Liver (tissue), 9 donors: ENCODE data around the gene TRIM5. TPM values are rescaled to one million over a fixed set of nuclear protein-coding genes. Genes with fewer than 3 reads are reported as not detected.
"Not testable (repeated sequence)": the region's sequence is repeated elsewhere in the genome, so short reads cannot be mapped to it uniquely, and the experiment has no call there.

ENCODE experiments used
- DNase-seq: peaks from one replicate; pipeline ENCODE4 v3.0.0-alpha.2; 2017; ENCODE audit warnings: low spot score
- H3K27ac ChIP-seq, 2 donors: one replicate each; pipeline ENCODE4 v1.7.0; 2013; ENCODE audit warnings: inconsistent platforms in 2 of 2, low read length in 2 of 2, control low read depth in 1 of 2, low read depth in 1 of 2, mild to moderate bottlenecking in 1 of 2
- H3K27me3 ChIP-seq, 4 donors: one replicate each; pipeline versions ENCODE4 v1.6.1 to v1.7.0; 2013; ENCODE audit warnings: low read length in 3 of 4, inconsistent platforms in 1 of 4, mild to moderate bottlenecking in 1 of 4, moderate library complexity in 1 of 4; ENCODE audit not compliant: control insufficient read depth in 4 of 4, insufficient read depth in 4 of 4
- H3K36me3 ChIP-seq, 4 donors: one replicate each; pipeline versions ENCODE4 v1.6.1 to v1.7.0; 2013; ENCODE audit warnings: low read length in 3 of 4, mild to moderate bottlenecking in 3 of 4, low read depth in 1 of 4, moderate library complexity in 1 of 4; ENCODE audit not compliant: control insufficient read depth in 4 of 4, insufficient read depth in 3 of 4
- H3K4me1 ChIP-seq, 4 donors: one replicate each; pipeline versions ENCODE4 v1.6.1 to v1.7.0; 2013; ENCODE audit warnings: low read length in 3 of 4, mild to moderate bottlenecking in 3 of 4, moderate library complexity in 1 of 4; ENCODE audit not compliant: control insufficient read depth in 4 of 4, insufficient read depth in 4 of 4
- H3K4me3 ChIP-seq, 3 donors: one replicate each; pipeline versions ENCODE4 v1.6.1 to v1.7.0; 2013; ENCODE audit warnings: low read length in 3 of 3, control low read depth in 1 of 3, low read depth in 1 of 3, mild to moderate bottlenecking in 1 of 3
- H3K9ac ChIP-seq, 2 donors: one replicate each; pipeline ENCODE4 v1.7.0; 2013; ENCODE audit warnings: low read length in 2 of 2, mild to moderate bottlenecking in 2 of 2, moderate library complexity in 2 of 2, control low read depth in 1 of 2, low read depth in 1 of 2
- H3K9me3 ChIP-seq, 4 donors: one replicate each; pipeline versions ENCODE4 v1.6.1 to v1.7.0; 2013; ENCODE audit warnings: low read length in 3 of 4; ENCODE audit not compliant: control insufficient read depth in 4 of 4
- CTCF ChIP-seq: fragments of 150-350 bp; IDR thresholded peaks from 2 replicates; pipeline ENCODE4 v1.5.1; 2017; ENCODE audit warnings: improper control_type of control experiment, low read depth, low read length; ENCODE audit not compliant: missing input control
- EGR1 ChIP-seq, 2 donors: IDR thresholded peaks; 2 replicates each; pipeline ENCODE4 v1.6.1; 2016 to 2018; ENCODE audit warnings: antibody characterized with exemption in 2 of 2, low read depth in 2 of 2
- FOXA2 ChIP-seq: IDR thresholded peaks from 2 replicates; pipeline ENCODE4 v1.6.1; 2016; ENCODE audit warnings: antibody characterized with exemption
- HNF4A ChIP-seq, 2 donors: conservative IDR thresholded peaks; 2 replicates each; pipeline ENCODE4 v1.6.1; 2016; ENCODE audit warnings: antibody characterized with exemption in 2 of 2, mild to moderate bottlenecking in 2 of 2
- HNF4G ChIP-seq: IDR thresholded peaks from 2 replicates; pipeline ENCODE4 v1.6.1; 2016; ENCODE audit warnings: antibody characterized with exemption
- JUND ChIP-seq, 2 donors: IDR thresholded peaks; 2 replicates each; pipeline ENCODE4 v1.6.1; 2016; ENCODE audit warnings: antibody characterized with exemption in 2 of 2
- NR2F2 ChIP-seq: IDR thresholded peaks from 2 replicates; pipeline ENCODE4 v1.6.1; 2016; ENCODE audit warnings: antibody characterized with exemption
- RAD21 ChIP-seq, 2 donors: IDR thresholded peaks; 2 replicates each; pipeline ENCODE4 v1.6.1; 2016; ENCODE audit warnings: antibody characterized with exemption in 2 of 2, mild to moderate bottlenecking in 2 of 2
- RXRA ChIP-seq, 2 donors: IDR thresholded peaks; 2 replicates each; pipeline ENCODE4 v1.6.1; 2017 to 2018; ENCODE audit warnings: antibody characterized with exemption in 2 of 2, mild to moderate bottlenecking in 1 of 2
- SP1 ChIP-seq: IDR thresholded peaks from 2 replicates; pipeline ENCODE4 v1.6.1; 2018; ENCODE audit warnings: antibody characterized with exemption, mild to moderate bottlenecking
- WGBS: extraction: QIAGEN DNeasy Blood & Tissue Kit; methylation state at CpG from one replicate; pipeline ENCODE4 v1.1.7; 2013; 5-methylcytosine and 5-hydroxymethylcytosine counted together
- polyA plus RNA-seq, 2 donors: library from polyadenylated mRNA; stranded (reverse) in 1 of 2; unstranded in 1 of 2; fragments of 200-250 nt in 1 of 2; fragments of >200 nt in 1 of 2; fragmentation: Nextera tagmentation in 1 of 2; extraction: Ambion mirVana in 1 of 2; gene quantifications; one replicate each; pipeline versions ENCODE4 v1.2.1 to v1.2.3, GENCODE V29; 2013 to 2015
- total RNA-seq, 2 donors: library from RNA; depleted of rRNA; stranded (reverse); fragments of >200 nt; gene quantifications; one replicate each; pipeline ENCODE4 v1.2.3, GENCODE V29; 2014
- TF ChIP-seq, protein P1 (sequence below): IDR thresholded peaks from 2 replicates; pipeline ENCODE4 v1.6.1; 2016; ENCODE audit warnings: antibody characterized with exemption
- donor health status: healthy.
- donor health status: healthy.
- donor health status: healthy.
- donor health status: healthy.
- donor health status: healthy.

The TRIM5 gene
- total and polyA plus RNA-seq, 4 donors, result 7.8 to 20.2 (median 13.1) TPM

DNA sequence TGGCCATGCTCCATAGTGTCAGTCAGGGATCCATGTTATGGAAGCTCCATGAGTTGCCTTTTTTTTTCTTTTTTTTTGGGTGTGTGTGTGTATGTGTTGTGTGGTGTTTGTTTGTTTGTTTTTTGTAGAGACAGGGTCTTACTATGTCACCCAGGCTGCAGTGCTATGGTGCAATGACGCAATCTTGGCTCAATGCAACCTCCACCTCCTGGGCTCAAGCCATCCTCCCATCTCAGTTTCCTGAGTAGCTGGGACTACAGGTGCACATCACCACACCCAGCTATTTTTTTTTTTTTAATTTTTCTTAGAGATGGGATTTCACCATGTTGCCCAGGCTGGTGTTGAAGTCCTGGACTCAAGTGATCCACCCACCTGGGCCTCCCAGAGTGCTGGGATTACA, 3.6 kb upstream of the TRIM5 start:
- Histone ChIP-seq H3K9me3 (no peaks in the 10 kb centered on the region), H3K36me3 (no peaks in the 10 kb centered on the region), H3K9ac (no peak overlapping the region), H3K4me3 (no peak overlapping the region), H3K4me1 (peaks cover 0 to 12% (median 6%) of the 10 kb centered on the region in 4 donors), H3K27ac (peak overlapping the region in 1 of 2 donors; percentile 11), H3K27me3 (no peaks in the 10 kb centered on the region)
- DNase-seq, result no peak
- TF ChIP-seq RAD21 (IDR thresholded peaks at IDR 0.05) (no peak), SP1 (no peak), EGR1 (IDR thresholded peaks at IDR 0.05; ENCODE audit: low read depth in 2 of 2) (no peak), HNF4A (conservative IDR thresholded peaks at IDR 0.05) (no peak), HNF4G (no peak), CTCF (no peak), RXRA (IDR thresholded peaks at IDR 0.05) (no peak)
- WGBS, result 94% methylated on average over 1 of the region's 1 CpG

DNA sequence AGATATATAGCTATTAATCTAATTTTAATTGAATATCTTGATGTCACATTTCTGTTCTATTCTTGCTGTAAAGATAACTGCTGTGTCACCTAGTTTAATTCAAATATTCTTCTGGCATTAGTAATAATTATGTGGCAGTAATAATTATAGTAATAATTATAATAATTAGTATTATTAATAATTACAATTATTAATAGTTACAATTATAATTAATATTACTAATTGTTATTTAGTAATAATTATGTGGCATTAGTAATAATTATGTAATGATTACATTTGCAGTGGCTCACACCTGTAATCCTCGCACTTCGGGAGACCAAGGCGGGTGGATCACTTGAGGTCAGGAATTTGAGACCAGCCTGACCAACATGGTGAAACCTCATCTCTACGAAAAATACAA, 1.6 kb upstream of the TRIM5 start:
- Histone ChIP-seq H3K9me3 (no peaks in the 10 kb centered on the region), H3K27ac (no peak overlapping the region), H3K9ac (no peak overlapping the region), H3K4me3 (no peak overlapping the region), H3K27me3 (no peaks in the 10 kb centered on the region), H3K4me1 (peaks cover 3 to 15% (median 8%) of the 10 kb centered on the region in 4 donors), H3K36me3 (no peaks in the 10 kb centered on the region)
- TF ChIP-seq HNF4G, result no peak
- no peak for TF ChIP-seq SP1
- no peak for TF ChIP-seq FOXA2
- TF ChIP-seq NR2F2, result no peak
- no peak for TF ChIP-seq JUND (IDR thresholded peaks at IDR 0.05)
- TF ChIP-seq, protein P1, sequence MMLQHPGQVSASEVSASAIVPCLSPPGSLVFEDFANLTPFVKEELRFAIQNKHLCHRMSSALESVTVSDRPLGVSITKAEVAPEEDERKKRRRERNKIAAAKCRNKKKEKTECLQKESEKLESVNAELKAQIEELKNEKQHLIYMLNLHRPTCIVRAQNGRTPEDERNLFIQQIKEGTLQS, result no peak
- no peak for TF ChIP-seq CTCF
- DNase-seq, result no peak
- WGBS, result 97% methylated on average over 4 of the region's 4 CpGs

GRCh38 chr11:5684036-5684645, 733 bp downstream of the TRIM5 start:
- H3K36me3 ChIP-seq, result peaks cover 0 to 9% (median 3%) of the 10 kb centered on the region in 4 donors
- DNase-seq, result no peak
- peak overlapping the region; percentile 55 to 74 (median 67) for H3K4me3 ChIP-seq
- peak overlapping the region; percentile 91 to 96 for H3K27ac ChIP-seq
- no peaks in the 10 kb centered on the region for H3K9me3 ChIP-seq
- peaks cover 0 to 21% (median 4%) of the 10 kb centered on the region in 4 donors for H3K4me1 ChIP-seq
- H3K27me3 ChIP-seq, result no peaks in the 10 kb centered on the region
- WGBS, result 47% methylated on average over 6 of the region's 8 CpGs
- TF ChIP-seq RXRA (IDR thresholded peaks at IDR 0.05), result no peak
- H3K9ac ChIP-seq, result peak overlapping the region; percentile 90 to 92

- not testable (repeated sequence) for H3K9me3 ChIP-seq, DNase-seq, H3K27me3 ChIP-seq, H3K27ac ChIP-seq, H3K9ac ChIP-seq
- WGBS, result 75% methylated on average over 7 of the region's 7 CpGs
- Histone ChIP-seq H3K4me1 (peaks cover 0 to 21% (median 4%) of the 10 kb centered on the region in 4 donors), H3K4me3 (peak overlapping the region in 1 of 3 donors; percentile 67), H3K36me3 (peaks cover 2 to 14% (median 6%) of the 10 kb centered on the region in 4 donors)
Observed at GRCh38 chr11:5683620-5684019, 1.3 kb downstream of the TRIM5 start.

DNA sequence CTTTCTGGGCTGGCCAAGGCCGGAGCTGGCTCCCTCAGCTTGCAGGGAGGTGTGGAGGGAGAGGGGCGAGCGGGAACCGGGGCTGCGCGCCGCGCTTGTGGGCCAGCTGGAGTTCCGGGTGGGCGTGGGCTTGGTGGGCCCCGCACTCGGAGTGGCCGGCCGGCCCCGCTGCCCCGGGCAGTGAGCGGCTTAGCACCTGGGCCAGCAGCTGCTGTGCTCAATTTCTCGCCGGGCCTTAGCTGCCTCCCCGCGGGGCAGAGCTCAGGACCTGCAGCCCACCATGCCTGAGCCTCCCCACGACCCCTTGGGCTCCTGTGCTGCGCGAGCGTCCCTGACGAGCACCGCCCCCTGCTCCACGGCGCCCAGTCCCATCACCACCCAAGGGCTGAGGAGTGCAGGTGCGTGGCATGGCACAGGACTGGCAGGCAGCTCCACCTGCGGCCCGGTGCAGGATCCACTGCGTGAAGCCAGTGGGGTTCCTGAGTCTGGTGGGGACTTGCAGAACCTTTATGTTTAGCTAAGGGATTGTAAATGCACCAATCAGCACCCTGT, 1.9 kb downstream of the TRIM5 start:
- not testable (repeated sequence) for DNase-seq, H3K9me3 ChIP-seq, H3K4me3 ChIP-seq, H3K27ac ChIP-seq, H3K27me3 ChIP-seq, H3K9ac ChIP-seq
- 88% methylated on average over 33 of the region's 33 CpGs for WGBS
- peaks cover 2 to 21% (median 13%) of the 10 kb centered on the region in 4 donors for H3K36me3 ChIP-seq
- peaks cover 0 to 21% (median 4%) of the 10 kb centered on the region in 4 donors for H3K4me1 ChIP-seq
